NCI-H1436 treated with DMSO at 0.1 percent for 48 hours (cell line): ENCODE measurements around the gene KRT38.

Experiments
- DNase-seq: peaks from one replicate; lab custom pipeline; 2025; lab: John Stamatoyannopoulos, UW

The KRT38 gene

DNA sequence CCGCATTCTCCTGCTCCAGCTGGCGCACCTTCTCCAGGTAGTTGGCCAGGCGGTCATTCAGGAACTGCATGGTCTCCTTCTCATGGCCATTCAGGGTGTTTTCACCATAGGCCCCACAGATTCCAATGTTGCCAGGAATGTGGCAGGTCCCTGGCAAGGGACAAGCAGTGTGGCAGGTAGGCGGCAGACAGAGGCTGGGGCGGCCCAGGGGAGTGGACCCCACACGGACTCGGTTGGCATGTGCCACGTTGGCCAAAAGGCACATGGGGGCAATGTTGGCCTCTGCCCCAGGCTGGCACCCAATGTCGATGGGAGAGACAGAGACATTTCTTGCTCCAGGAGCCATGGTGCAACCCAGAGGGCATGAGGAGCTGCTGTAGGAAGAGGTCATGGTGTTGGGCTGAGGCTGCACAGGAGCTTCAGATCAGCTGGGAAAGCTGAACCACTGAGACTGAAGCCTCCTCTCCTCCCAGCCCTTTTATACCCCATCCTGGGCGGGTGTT lies at the start of gene KRT38:
Gene KRT38, minus strand, starts transcription at position 453 of the 503 bp plus-strand sequence. Its CDS starts 62 bp downstream, at position 391.
- no peak for DNase-seq

DNA sequence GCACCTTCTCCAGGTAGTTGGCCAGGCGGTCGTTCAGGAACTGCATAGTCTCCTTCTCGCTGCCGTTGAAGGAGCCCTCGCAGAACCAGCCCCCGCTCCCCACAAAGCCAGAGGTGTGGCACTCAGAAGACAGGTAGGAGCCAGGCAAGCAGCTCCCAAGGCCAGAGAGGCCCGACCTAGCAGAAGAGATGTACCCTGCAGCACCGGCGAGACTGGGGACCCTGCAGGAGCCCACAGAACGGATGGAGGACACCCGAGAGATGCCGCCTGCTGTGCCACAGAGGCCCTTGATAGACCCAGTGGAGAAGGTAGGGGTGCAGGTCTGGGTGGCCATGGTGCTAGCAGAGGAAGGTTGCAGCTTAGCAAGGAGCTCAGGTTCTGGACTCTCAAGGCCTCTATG lies 48.7 kb upstream of the KRT38 start, which contains the start of gene KRT36:
Gene KRT36, minus strand, starts transcription at position 380 of the 400 bp plus-strand sequence. Its CDS starts 46 bp downstream, at position 334.
- DNase-seq = no peak

DNA sequence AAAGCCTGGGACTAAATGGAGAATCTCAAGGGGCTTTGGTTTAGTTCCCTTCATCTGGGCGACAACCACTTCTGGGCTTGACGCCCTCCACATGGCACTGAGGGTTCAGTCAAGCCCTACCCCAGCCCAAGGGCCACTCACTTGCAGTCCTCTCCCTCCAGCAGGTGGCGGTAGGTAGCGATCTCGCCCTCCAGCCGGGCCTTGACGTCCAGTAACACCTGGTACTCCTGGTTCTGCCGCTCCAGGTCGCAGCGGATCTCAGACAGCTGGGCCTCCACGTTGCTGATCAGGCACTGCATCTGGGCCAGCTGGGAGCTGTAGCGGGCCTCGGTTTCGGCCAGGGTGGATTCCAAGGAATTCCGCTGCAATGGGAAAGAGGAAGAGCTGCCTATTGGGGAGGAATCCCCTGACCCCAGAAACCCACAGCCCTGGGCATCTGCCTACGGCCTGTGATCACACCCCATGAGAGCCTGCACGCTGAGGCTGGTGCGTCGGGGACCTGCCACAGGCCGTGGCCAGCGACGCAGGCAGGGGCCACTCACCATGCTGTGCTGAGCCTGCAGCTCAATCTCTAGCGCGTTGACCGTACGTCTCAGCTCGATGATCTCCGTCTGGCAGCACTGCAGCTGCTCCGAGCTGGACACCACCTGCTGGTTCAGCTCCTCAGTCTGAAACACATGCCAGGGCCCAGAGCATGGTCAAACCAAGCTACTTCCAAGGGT lies 46.2 kb upstream of the KRT38 start:
- no peak for DNase-seq

DNA sequence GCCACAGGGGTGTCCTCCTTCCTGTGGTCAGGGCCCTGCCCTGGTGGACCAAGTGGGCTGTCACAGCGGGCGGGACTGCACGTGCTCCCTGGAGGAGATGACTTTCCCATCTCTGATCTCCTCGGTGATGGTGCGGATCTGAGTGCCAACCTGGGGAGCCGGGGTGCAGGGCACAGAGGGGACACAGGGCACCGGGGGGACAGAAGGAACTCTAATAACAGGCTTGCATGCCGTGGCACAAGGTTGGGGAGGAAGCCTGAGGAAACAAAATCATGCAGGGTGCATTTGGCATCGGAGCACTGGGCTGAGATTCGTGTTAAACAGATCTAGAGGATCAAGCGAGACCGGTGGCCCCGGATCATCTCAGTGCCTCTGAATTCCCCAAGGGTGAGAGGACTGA lies 45.5 kb upstream of the KRT38 start:
- no peak for DNase-seq

DNA sequence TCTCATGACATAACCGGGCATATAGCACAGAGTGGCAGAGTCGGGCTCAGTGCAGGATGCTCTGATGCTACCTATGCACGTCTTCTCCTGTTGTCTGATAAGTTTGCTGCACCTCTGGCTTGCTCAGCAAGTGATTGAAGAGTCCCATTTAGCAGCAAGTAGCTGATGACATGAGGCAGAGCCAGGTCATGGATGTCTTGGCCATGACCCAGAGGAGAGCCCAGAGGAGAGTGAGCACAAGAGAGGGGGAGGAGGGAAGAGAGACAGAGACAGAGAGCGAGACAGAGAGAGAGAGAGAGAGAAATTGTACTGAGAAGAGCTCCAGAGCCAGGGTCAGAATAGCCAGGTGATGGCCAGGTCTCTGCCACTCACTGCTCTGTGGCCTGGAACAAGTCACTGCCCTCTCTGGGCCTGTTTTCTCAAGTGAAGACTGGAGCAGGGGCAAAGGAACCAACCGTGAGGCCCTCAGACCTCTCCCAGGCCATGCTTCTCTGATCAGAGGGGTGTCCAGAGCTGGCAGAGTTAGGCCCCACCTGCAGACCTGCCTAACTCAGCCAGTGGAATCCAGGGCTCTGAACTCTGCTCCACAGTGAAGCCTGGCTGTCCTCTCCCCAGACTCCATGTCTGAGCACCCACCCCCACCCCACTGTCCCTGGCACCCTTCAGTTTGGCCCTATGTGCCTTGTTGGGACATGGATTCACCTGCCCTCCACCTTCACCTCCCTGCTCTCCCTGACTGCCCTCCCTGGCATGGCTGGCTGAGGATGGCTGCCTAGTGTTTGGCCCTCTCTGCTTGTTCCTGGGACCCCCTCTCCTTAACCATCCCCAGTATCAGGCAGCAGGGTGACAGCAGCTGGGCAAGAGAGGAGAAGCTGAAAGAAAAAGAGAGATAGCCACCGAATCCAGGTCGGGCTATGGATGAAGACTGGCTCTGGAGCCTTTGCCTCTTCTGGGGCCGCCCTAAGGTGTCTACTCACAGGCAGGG lies 44.4 kb upstream of the KRT38 start:
- no peak for DNase-seq

DNA sequence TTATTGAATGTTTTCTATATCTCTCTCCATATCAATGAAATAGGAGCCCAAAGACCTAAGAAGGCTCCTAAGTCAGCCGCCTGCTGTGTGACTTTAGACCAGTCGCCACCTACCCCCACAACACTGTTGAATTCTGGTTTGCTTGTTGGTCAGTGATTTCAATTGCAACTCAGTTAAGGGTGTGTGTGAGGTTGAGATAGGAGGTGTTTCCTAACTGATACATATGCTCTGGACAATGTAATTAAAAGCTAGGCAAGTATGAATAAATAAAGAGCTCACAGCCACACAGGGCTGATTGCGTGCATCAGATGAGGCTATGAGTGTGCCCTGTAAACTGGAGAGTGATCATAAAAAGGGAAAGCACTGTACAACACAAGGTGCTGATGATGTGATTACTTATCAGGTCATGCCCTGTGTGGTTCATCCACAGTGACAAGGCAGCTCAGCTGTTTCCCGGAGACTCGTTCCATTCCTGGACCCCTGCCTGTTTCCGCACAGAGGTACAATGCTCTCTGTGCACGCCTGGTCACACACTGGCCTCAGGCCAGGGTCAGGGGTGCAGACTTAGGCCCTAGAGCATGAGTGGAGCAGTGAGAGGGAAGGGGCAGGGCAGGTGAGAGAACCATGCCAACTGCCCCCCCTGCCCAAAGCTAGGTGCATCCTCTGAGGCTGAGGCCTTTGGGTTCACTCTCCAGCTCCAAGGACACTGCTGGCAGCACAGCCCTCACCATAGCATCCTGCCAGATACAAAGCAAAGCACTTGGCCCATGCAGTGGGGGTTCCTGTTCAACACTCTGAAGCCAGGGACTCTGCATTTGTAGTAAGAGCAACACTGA lies 43.4 kb upstream of the KRT38 start:
- DNase-seq = no peak

DNA sequence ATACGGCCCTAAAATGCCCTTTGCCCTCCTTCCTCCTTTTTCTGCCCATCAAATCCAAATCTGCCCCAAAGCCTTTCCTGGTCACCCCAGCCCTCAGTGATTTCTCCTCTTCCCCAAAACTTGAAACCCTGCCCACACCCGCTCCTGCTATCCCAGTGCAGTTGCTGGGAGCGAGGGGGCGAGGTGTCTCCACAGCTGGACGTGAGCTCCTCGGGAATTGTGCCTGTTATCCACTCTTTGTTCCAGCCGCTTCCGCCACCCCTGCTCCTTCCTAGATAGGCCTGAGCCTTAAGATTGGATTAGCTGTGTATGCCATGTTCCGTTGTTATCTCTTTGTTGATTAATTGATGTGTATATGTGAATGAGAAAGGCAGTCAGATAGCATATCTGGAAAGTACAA lies 42.7 kb upstream of the KRT38 start:
- DNase-seq = no peak

DNA sequence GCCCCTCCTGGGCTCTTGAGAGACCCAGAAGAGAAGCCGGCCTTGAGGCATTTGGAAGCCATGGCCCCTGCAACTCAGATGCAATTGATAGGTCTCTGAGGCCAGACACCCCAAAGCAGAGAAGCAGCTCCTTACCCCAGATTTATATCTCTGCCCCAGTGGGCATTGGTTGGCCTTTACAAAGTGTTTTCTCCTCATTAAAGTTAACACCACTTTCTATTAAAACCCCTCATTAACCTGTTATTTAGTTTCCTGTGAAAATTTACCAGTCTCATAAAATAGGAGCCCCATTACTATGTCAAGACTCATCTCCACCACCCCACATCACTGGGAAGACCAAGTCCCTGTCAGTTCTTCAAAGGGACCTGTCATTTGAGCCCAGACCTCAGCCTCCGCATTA lies 40.3 kb upstream of the KRT38 start, which contains the start of gene KRT35:
Gene KRT35, minus strand, starts transcription at position 116 of the 400 bp plus-strand sequence. Its CDS starts 54 bp downstream, at position 62.
- no peak for DNase-seq

DNA sequence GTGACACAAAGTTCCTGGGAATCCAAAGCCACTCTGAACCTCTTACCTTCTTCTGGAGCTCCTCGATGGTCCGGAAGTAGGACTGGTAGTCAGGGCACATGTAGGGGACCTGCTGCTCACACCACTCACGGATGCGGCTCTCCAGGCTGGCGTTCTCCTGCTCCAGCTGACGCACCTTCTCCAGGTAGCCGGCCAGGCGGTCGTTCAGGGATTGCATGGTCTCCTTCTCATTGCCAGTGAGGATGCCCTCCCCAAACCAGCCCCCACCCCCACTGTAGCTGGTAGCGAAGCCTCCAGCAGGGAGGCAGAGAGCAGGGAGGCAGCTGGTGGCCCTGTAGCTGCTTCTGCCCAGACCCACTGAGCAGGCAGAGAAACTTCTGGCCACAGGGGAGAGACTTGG lies 39.8 kb upstream of the KRT38 start:
- no peak for DNase-seq

DNA sequence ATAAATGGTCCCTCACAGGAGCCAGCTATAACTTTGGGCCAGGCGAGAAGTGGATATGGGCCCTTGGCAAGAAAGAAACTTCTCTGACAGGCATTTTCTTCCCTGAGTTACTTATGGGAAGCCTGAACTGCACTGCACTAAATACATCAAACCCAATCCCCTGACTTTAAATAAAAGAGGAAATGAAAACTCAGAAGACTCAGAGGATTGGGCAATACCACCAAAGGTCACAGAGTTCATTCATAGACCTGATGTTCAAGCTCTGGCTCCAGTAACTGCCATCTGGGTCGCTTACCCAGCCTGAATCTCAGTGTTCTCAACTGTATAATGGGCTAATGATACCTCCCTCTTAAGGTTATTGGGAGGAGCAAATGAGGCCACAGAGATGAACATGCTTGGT lies 39.4 kb upstream of the KRT38 start:
- DNase-seq = no peak

DNA sequence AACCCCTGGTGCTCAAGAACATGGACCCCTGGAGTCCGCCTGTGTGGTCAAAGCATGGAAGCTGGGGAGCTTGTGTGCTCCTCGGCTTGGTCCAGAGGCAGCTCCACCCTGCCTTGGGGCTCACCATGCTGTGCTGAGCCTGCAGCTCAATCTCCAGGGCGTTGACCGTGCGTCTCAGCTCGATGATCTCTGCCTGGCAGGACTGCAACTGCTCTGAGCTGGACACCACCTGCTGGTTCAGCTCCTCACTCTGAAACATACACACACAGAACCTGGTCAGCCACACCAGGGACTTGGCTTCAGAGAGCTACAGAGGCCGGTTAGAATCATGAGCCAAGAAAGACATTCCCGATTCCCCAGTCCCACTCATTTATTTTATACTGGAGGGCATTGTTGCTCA lies 37.5 kb upstream of the KRT38 start:
- DNase-seq = no peak

DNA sequence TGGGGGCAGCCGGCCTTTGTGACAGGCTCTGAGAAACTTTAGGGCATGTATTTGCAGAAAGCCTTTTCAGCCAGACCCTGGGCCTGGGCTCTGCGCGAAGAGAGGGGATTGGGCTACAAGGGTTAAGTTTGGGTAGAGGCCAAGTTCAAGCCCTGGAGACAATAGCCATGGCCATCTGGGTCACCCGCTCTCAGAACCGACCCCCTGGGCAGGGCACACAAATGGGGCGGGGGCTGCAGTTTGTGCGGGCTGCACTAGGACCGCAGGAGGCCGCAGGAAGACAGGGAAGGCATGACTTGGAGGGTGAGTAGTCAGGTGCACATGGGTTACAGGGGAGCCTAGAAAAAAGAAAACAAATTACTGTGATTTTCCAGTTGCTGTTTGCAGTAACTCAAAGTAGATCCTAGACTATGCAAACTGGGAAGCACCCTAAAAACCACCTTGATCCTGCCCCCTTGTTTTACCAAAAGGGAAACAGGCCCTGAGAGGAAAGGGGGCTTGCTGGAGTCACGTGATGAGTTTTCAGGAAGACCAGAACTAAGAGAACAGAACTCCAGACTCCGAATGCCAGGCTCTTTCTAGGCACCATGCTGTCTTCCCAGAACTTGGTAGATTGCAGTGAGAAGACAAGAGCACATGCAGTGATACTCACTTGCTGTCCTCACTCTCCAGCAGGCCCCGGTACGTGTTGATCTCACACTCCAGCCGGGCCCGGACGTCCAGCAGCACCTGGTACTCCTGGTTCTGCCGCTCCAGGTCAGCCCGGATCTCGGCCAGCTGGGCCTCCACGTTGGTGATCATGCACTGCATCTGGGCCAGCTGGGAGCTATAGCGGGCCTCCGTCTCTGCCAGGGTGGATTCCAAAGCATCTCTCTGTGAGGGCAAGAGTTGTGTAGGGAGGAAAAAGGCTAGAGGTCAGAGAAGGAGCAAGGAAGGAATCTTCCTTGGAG lies 36.4 kb upstream of the KRT38 start:
- no peak for DNase-seq

DNA sequence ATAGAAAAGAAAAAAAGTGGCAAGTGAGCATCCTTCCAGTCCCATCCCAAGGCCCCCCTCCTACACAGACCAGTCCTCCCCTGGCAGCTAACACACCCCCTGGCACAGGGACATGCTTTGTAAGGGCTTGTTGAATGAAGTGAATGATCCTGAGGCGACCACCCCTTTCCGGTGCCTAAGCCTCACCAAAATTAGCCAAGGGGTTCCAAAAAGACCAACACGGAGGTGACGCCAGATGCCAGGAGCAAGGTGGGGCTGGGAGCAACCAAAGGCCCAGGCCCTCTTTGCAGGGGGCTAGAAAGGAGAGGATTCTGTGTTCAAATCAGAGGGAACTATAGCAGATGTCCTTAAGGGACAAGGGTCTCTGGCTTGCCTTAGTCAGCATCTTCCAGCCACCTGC lies 34.6 kb upstream of the KRT38 start:
- no peak for DNase-seq

DNA sequence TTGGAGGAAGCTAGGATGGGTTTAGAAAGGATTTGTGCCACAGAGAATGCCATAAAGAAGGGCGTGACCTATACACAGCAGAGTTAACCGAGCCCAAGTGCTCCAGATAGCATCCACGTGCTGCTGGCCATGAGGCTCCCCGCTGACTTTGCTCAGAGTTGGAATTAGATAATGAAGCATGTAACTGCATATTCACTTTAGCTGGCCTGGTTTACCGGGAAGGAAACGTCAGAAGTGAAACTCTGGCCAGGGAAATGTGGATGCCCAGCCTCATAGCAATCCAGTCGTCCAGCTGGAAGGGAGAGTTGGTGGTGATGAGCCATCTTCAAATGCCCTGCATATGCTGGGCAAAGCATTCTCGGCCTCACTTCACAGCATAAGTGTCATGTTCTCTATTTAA lies 34.1 kb upstream of the KRT38 start:
- DNase-seq = no peak

DNA sequence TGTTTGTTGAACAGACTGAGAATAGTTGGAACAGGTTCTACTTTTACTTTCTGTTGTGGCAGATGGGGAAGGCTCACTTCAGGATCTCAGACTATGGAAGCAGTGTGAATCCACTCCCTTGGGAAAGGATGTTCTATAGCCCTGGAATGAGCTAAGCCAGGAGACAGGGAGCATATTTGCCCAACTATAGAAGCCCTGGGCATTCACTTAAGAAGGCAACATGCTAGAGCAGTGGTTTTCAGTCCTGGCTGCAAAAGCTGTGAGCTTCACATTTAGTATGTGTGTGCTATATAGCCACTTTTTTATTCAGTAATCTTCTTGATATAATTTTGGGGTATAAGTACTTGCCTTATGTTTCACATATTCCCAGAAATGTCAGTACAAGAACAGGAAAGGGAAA lies 27.6 kb upstream of the KRT38 start:
- DNase-seq = no peak

DNA sequence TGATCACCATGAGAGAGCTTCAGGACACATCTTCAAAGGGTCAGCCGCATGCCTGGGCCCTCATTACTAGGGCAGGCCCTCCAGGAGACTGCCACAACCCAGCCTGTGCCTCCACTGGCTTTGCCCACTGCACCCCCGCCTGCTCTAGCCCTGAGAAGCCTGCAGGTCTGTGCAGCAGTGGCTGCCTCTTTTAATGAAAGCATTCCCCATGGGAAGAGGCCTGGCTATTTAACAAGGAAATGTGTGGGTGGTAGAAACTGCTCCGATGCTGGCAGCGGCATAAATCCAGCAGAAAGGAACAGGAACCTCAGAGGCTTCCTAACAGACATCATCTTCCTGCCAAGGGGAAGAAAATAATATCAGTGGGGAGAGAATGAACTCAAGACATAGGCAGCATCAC lies 26.8 kb upstream of the KRT38 start:
- DNase-seq = no peak

DNA sequence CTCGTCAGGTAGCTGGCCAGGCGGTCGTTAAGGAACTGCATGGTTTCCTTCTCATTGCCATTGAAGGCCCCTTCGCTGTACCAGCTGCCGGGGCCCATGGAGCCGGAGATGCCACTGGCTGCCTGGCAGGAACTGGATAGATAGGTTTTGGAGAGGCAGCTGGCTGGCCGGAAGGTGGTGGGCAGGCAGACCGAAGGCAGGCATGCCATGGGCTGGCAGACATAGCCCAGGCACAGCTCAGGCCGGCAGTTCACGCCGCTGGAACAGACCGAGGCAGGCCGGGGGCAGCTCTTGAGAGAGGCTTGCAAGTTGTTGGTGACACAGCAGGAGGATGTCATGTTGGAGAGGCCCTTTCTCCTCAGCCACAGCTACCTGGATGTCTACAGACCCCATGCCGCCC lies 26.2 kb upstream of the KRT38 start, which contains the start of gene KRT32:
Gene KRT32, minus strand, starts transcription at position 399 of the 400 bp plus-strand sequence. Its CDS starts 61 bp downstream, at position 338.
- no peak for DNase-seq

DNA sequence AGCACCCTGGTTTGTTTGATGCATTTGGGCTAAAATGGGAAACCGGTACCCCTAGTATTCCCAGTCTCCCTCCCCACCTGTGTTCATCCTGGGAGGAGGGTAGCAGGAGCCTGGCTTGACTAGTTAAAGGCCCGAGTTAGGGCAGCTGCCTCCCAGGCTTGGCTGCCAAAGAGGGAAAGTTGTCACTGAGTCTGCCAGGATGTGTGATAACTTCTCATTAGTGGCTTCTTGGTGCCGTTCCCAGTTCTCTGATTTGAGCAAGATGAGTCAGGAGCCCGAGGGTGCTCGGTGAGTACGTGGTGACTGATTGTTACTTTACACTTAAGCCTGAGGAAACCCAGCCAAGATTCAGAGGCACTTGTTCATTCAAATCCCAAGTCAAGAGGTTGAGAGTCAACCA lies 23.9 kb upstream of the KRT38 start:
- no peak for DNase-seq

DNA sequence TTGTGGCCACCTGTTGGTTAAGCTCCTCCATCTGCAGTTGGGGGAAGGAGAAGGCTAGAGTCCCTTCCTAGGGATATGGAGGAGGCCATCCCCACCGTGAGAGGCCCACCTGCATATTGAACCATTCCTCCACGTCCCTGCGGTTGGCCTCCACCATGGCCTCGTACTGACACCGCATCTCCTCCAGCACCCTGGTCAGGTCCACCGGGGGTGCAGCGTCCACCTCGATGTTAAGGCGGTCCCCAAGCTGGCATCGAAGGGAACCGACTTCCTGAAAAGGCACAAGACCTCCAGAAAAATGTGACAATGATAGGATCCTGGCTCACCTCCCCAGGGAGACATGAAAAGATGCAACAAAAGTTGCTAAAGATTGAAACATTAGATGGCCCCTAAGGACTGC lies 23.4 kb upstream of the KRT38 start:
- DNase-seq = no peak

DNA sequence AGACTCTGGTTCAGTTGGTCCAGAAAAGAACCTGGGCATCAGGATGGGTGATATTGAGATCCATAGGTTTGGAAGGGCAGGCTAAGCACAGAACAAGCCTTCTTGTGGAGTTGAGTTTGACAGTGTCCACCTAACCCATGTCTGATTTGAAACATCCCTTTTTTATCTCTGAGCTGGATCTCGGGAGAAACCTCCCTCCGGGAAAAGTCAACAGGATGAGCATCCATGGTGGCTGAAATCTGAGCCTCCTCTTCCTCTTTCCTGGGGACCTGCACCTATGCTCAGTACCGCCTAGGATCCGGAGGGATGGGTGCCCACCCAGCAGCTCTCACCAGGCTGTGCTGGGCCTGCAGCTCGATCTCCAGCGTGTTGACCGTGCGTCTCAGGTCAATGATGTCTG lies 23.0 kb upstream of the KRT38 start:
- DNase-seq = no peak

DNA sequence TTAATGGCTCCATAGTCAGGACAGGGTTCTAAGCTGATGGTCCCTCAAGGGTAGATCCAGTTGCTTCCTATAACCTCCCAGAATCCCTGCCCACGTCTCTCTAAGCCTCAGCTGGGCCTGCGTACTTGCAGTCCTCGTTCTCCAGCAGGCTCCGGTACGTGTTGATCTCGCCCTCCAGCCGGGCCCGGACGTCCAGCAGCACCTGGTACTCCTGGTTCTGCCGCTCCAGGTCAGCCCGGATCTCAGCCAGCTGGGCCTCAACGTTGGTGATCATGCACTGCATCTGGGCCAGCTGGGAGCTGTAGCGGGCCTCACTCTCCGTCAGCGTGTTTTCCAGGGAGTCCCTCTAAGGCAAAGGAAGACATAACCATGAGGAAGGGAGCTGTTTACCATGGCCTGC lies 21.9 kb upstream of the KRT38 start:
- DNase-seq = no peak
